CD4-positive, CD25-positive, alpha-beta regulatory T cell (primary cell): ENCODE results near the gene MUC13. TPM values are rescaled to one million over a fixed set of nuclear protein-coding genes. Genes with fewer than 3 reads are reported as not detected.

Experiments
- ATAC-seq, 2 donors: fragments of 150-1000 bp; cut with Tn5 transposase; one replicate each; pipeline ENCODE4 v1.10.0; 2021; ENCODE audit warnings: low read depth in 2 of 2, moderate number of reproducible peaks in 2 of 2, moderate library complexity in 1 of 2
- DNase-seq, 3 donors: peaks; one replicate each; pipeline versions ENCODE4 v3.0.0 to v3.0.0-alpha.2; 2012 to 2022; ENCODE audit warnings: mixed read lengths in 1 of 3
- H3K27ac ChIP-seq: one replicate; pipeline ENCODE4 v1.7.0; 2013; ENCODE audit warnings: mild to moderate bottlenecking, low read length; ENCODE audit not compliant: insufficient read depth, poor library complexity, severe bottlenecking
- H3K27me3 ChIP-seq: one replicate; pipeline ENCODE4 v1.7.0; 2013; ENCODE audit warnings: low read length; ENCODE audit not compliant: control insufficient read depth, insufficient read depth
- H3K36me3 ChIP-seq: one replicate; pipeline ENCODE4 v1.7.0; 2013; ENCODE audit warnings: mild to moderate bottlenecking, low read length, moderate library complexity; ENCODE audit not compliant: control insufficient read depth, insufficient read depth
- H3K4me1 ChIP-seq: 2 replicates; pipeline ENCODE4 v1.7.0; 2013; ENCODE audit warnings: mild to moderate bottlenecking, low read length; ENCODE audit not compliant: insufficient read depth, control insufficient read depth, poor library complexity, severe bottlenecking
- H3K4me3 ChIP-seq: one replicate; pipeline ENCODE4 v1.7.0; 2013; ENCODE audit warnings: low read depth, mild to moderate bottlenecking, low read length, moderate library complexity
- H3K9me3 ChIP-seq, 2 experiments: 1 replicate in 1 of 2; 2 replicates in 1 of 2; pipeline ENCODE4 v1.7.0; 2013; ENCODE audit warnings: low read length in 2 of 2, mild to moderate bottlenecking in 1 of 2, moderate library complexity in 1 of 2; ENCODE audit not compliant: control insufficient read depth in 2 of 2
- H3K27ac Mint-ChIP-seq, 3 donors: one replicate each; pipeline ENCODE4 v1.8.0; 2020 to 2022; ENCODE audit warnings: mild to moderate bottlenecking in 3 of 3, mixed read lengths in 3 of 3, moderate library complexity in 2 of 3
- H3K27me3 Mint-ChIP-seq: one replicate; pipeline ENCODE4 v1.8.0; 2022; ENCODE audit warnings: mild to moderate bottlenecking, mixed read lengths
- H3K36me3 Mint-ChIP-seq: one replicate; pipeline ENCODE4 v1.8.0; 2020; ENCODE audit warnings: mixed read lengths
- H3K4me1 Mint-ChIP-seq, 4 donors: one replicate each; pipeline ENCODE4 v1.8.0; 2020 to 2022; ENCODE audit warnings: mixed read lengths in 4 of 4, mild to moderate bottlenecking in 1 of 4
- H3K4me3 Mint-ChIP-seq, 4 donors: one replicate each; pipeline ENCODE4 v1.8.0; 2020 to 2022; ENCODE audit warnings: mild to moderate bottlenecking in 4 of 4, mixed read lengths in 4 of 4, moderate library complexity in 3 of 4
- H3K9me3 Mint-ChIP-seq, 7 donors: one replicate each; pipeline ENCODE4 v1.8.0; 2020 to 2022; ENCODE audit warnings: mixed read lengths in 7 of 7, mild to moderate bottlenecking in 3 of 7, moderate library complexity in 2 of 7
- polyA plus RNA-seq, 4 donors: library from polyadenylated mRNA; unstranded; fragments of 300-500 nt; fragmentation: Illumina TruSeq; gene quantifications; one replicate each; pipeline ENCODE4 v1.2.3, GENCODE V29; 2021
- total RNA-seq: library from RNA; stranded (reverse); gene quantifications from one replicate; pipeline ENCODE4 v1.2.3, GENCODE V29; 2022

MUC13 gene
- total and polyA plus RNA-seq, 5 donors from 2014 or later, result 0.49 TPM; not detected in 4

- Histone ChIP-seq H3K9me3 (no peaks in the 10 kb centered on the region), H3K36me3 (no peaks in the 10 kb centered on the region), H3K27me3 (no peaks in the 10 kb centered on the region), H3K4me3 (no peak overlapping the region), H3K27ac (no peak overlapping the region), H3K4me1 (no peaks in the 10 kb centered on the region)
- Mint-ChIP-seq H3K27ac (no peak overlapping the region), H3K4me1 (peaks cover 2 to 12% (median 8%) of the 10 kb centered on the region in 4 donors), H3K9me3 (no peaks in the 10 kb centered on the region), H3K27me3 (peaks cover 11% of the 10 kb centered on the region), H3K4me3 (no peak overlapping the region), H3K36me3 (no peaks in the 10 kb centered on the region)
- ATAC-seq, result no peak
- no peak for DNase-seq
Observed at GRCh38 chr3:124895756-124896155, 38.8 kb downstream of the MUC13 start.

GRCh38 chr3:124893526-124893925 is 41.0 kb downstream of the MUC13 start:
- H3K27me3 Mint-ChIP-seq, result peaks cover 32% of the 10 kb centered on the region
- no peak for ATAC-seq
- H3K4me1 Mint-ChIP-seq, result peaks cover 0 to 5% (median 0%) of the 10 kb centered on the region in 4 donors
- H3K27ac Mint-ChIP-seq, result no peak overlapping the region
- H3K4me3 Mint-ChIP-seq, result no peak overlapping the region
- Histone ChIP-seq H3K4me1 (no peaks in the 10 kb centered on the region), H3K36me3 (no peaks in the 10 kb centered on the region), H3K9me3 (no peaks in the 10 kb centered on the region), H3K27ac (no peak overlapping the region), H3K27me3 (peaks cover 3% of the 10 kb centered on the region), H3K4me3 (no peak overlapping the region)
- no peaks in the 10 kb centered on the region for H3K9me3 Mint-ChIP-seq
- DNase-seq, result no peak
- no peaks in the 10 kb centered on the region for H3K36me3 Mint-ChIP-seq

GRCh38 chr3:124890573-124891190 is 43.9 kb downstream of the MUC13 start:
- Mint-ChIP-seq H3K4me1 (peaks cover 0 to 13% (median 4%) of the 10 kb centered on the region in 4 donors), H3K9me3 (peaks cover 0 to 2% (median 0%) of the 10 kb centered on the region in 7 donors), H3K4me3 (no peak overlapping the region), H3K27ac (no peak overlapping the region), H3K36me3 (no peaks in the 10 kb centered on the region), H3K27me3 (peaks cover 49% of the 10 kb centered on the region)
- peaks cover 6% of the 10 kb centered on the region for H3K4me1 ChIP-seq
- ATAC-seq (no peak), DNase-seq (no peak)
- peaks cover 8% of the 10 kb centered on the region for H3K27me3 ChIP-seq
- no peaks in the 10 kb centered on the region for H3K36me3 ChIP-seq
- H3K9me3 ChIP-seq, result no peaks in the 10 kb centered on the region
- H3K27ac ChIP-seq, result no peak overlapping the region
- no peak overlapping the region for H3K4me3 ChIP-seq

GRCh38 chr3:124888482-124889441 is 45.8 kb downstream of the MUC13 start:
- peaks cover 0 to 2% (median 0%) of the 10 kb centered on the region in 7 donors for H3K9me3 Mint-ChIP-seq
- no peak for ATAC-seq
- no peaks in the 10 kb centered on the region for H3K36me3 Mint-ChIP-seq
- peaks cover 10% of the 10 kb centered on the region for H3K27me3 ChIP-seq
- H3K36me3 ChIP-seq, result no peaks in the 10 kb centered on the region
- H3K4me3 ChIP-seq, result no peak overlapping the region
- H3K27ac Mint-ChIP-seq, result no peak overlapping the region
- peak overlapping the region; percentile 73 to 88 (median 80) for H3K4me3 Mint-ChIP-seq
- peaks cover 0 to 14% (median 4%) of the 10 kb centered on the region in 4 donors for H3K4me1 Mint-ChIP-seq
- H3K27ac ChIP-seq, result no peak overlapping the region
- DNase-seq, result no peak
- H3K4me1 ChIP-seq, result peaks cover 6% of the 10 kb centered on the region
- H3K27me3 Mint-ChIP-seq, result peaks cover 61% of the 10 kb centered on the region
- H3K9me3 ChIP-seq, result no peaks in the 10 kb centered on the region

GRCh38 chr3:124887932-124888298 is 46.6 kb downstream of the MUC13 start:
- peaks cover 0 to 2% (median 0%) of the 10 kb centered on the region in 7 donors for H3K9me3 Mint-ChIP-seq
- H3K9me3 ChIP-seq, result no peaks in the 10 kb centered on the region
- no peak for ATAC-seq
- no peaks in the 10 kb centered on the region for H3K36me3 ChIP-seq
- H3K27me3 Mint-ChIP-seq, result peaks cover 69% of the 10 kb centered on the region
- no peak overlapping the region for H3K4me3 ChIP-seq
- H3K4me3 Mint-ChIP-seq, result peak overlapping the region; percentile 27 to 88 (median 76)
- no peak overlapping the region for H3K27ac ChIP-seq
- H3K27ac Mint-ChIP-seq, result no peak overlapping the region
- H3K36me3 Mint-ChIP-seq, result no peaks in the 10 kb centered on the region
- H3K4me1 ChIP-seq, result peaks cover 6% of the 10 kb centered on the region
- no peak for DNase-seq
- peaks cover 15% of the 10 kb centered on the region for H3K27me3 ChIP-seq
- H3K4me1 Mint-ChIP-seq, result peaks cover 0 to 14% (median 4%) of the 10 kb centered on the region in 4 donors

- no peak within 1 kb of the TSS for H3K27ac ChIP-seq
- peaks cover 0 to 14% (median 4%) of the 10 kb centered on the region in 4 donors for H3K4me1 Mint-ChIP-seq
- no peaks in the 10 kb centered on the region for H3K9me3 ChIP-seq
- peak within 1 kb of the TSS; percentile 63 to 88 (median 76) for H3K4me3 Mint-ChIP-seq
- H3K4me3 ChIP-seq, result no peak within 1 kb of the TSS
- ATAC-seq (peak; percentile 39 to 44), DNase-seq (peak in 2 of 3 donors; percentile 11 to 12)
- H3K9me3 Mint-ChIP-seq, result peaks cover 0 to 2% (median 0%) of the 10 kb centered on the region in 7 donors
- peaks cover 6% of the 10 kb centered on the region for H3K4me1 ChIP-seq
- H3K36me3 Mint-ChIP-seq, result no peaks in the 10 kb centered on the region
- no peaks in the 10 kb centered on the region for H3K36me3 ChIP-seq
- H3K27me3 ChIP-seq, result peaks cover 15% of the 10 kb centered on the region
- H3K27me3 Mint-ChIP-seq, result peaks cover 75% of the 10 kb centered on the region
- H3K27ac Mint-ChIP-seq, result no peak within 1 kb of the TSS
Observed at GRCh38 chr3:124887177-124887931, 47.2 kb downstream of the MUC13 start, which contains the start of gene ITGB5. Gene ITGB5 (minus strand): TSS chr3:124887365. CDS start chr3:124887000, 365 bp downstream.
